Measurements from ENCODE around the gene DOCK7. TPM values are rescaled to one million over a fixed set of nuclear protein-coding genes. Genes with fewer than 3 reads are reported as not detected.
"Not testable (repeated sequence)": the region's sequence is repeated elsewhere in the genome, so short reads cannot be mapped to it uniquely, and the experiment has no call there.

DOCK7 gene
- 4.9 TPM for polyA plus RNA-seq

DNA sequence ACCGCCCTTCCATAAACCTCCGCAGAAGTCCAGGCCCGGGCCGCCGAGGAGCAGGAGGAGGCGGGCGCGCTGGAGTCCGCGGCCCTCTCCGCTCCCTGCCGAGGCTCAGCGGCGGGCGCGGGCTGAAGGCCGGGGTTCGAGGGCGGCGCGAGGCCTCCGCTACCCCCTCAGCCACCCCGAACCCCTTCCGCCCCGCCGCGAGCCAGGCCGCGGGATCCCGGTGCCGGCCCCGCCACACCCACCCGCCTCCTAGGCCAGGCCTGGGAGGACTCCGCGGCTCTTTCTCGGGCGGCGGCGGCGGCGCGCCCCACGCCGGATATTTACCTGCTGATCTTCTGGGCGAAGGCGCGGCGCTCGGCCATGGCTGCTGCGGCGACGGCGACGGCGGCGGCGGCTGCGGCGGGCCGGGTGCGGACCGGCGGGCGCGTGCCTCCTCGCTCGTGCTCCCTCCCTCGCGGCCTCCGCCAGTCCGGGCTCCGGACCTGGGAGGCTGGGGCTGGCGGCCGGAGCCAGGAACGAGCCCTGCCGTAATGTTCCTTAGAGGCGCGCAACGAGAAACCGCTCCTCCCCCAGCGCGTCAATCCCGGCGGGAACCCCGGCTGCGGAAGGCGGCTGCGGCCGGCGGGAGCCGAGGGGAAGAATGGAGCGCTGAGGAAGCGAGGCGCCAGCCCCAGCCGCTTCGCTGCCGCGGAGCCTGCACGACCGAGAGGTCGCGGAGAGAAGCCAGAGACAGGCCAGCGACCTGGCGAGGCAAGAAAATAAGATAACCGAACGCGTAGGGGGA, at the start of gene DOCK7:
TSS of gene DOCK7 (minus strand) at position 484 of the 784 bp plus-strand sequence. CDS start at position 362, 122 bp downstream.
- Mint-ChIP-seq H3K4me3 (peak within 1 kb of the TSS; percentile 97 to 98 (median 98)), H3K27ac (peak within 1 kb of the TSS; percentile 84 to 97 (median 95))

GRCh38 chr1:62735491-62736171, 47.4 kb upstream of the DOCK7 start:
- H3K36me3 Mint-ChIP-seq = no peaks in the 10 kb centered on the region
- H3K4me1 Mint-ChIP-seq = peaks cover under 1 to 7% (median 3%) of the 10 kb centered on the region in 3 donors
- no peak overlapping the region for H3K27ac Mint-ChIP-seq
- H3K4me3 Mint-ChIP-seq = no peak overlapping the region
- peaks cover 2% of the 10 kb centered on the region for H3K27me3 Mint-ChIP-seq
- peaks cover 0 to 3% (median 2%) of the 10 kb centered on the region in 3 donors for H3K9me3 Mint-ChIP-seq

More for the DNA sequence above, at the start of gene DOCK7:
- peaks cover 2% of the 10 kb centered on the region for H3K27me3 Mint-ChIP-seq
- H3K9me3 Mint-ChIP-seq = no peaks in the 10 kb centered on the region
- no peaks in the 10 kb centered on the region for H3K36me3 Mint-ChIP-seq
- peaks cover 6 to 27% (median 21%) of the 10 kb centered on the region in 3 donors for H3K4me1 Mint-ChIP-seq

GRCh38 chr1:62732331-62732730, 44.1 kb upstream of the DOCK7 start:
- no peaks in the 10 kb centered on the region for H3K9me3 Mint-ChIP-seq
- peaks cover 2% of the 10 kb centered on the region for H3K27me3 Mint-ChIP-seq
- no peaks in the 10 kb centered on the region for H3K4me1 Mint-ChIP-seq
- H3K27ac Mint-ChIP-seq = no peak overlapping the region
- H3K4me3 Mint-ChIP-seq = no peak overlapping the region
- H3K36me3 Mint-ChIP-seq = no peaks in the 10 kb centered on the region

GRCh38 chr1:62728963-62729362, 40.8 kb upstream of the DOCK7 start:
- H3K27ac Mint-ChIP-seq = no peak overlapping the region
- H3K9me3 Mint-ChIP-seq = no peaks in the 10 kb centered on the region
- H3K27me3 Mint-ChIP-seq = no peaks in the 10 kb centered on the region
- H3K4me3 Mint-ChIP-seq = no peak overlapping the region
- H3K36me3 Mint-ChIP-seq = no peaks in the 10 kb centered on the region
- peaks cover 3 to 12% (median 7%) of the 10 kb centered on the region in 3 donors for H3K4me1 Mint-ChIP-seq

- Mint-ChIP-seq H3K4me3 (no peak overlapping the region), H3K36me3 (no peaks in the 10 kb centered on the region), H3K9me3 (no peaks in the 10 kb centered on the region), H3K4me1 (peaks cover 3 to 14% (median 9%) of the 10 kb centered on the region in 3 donors), H3K27me3 (no peaks in the 10 kb centered on the region), H3K27ac (no peak overlapping the region)
Observed at GRCh38 chr1:62727656-62728407, 39.6 kb upstream of the DOCK7 start.

DNA sequence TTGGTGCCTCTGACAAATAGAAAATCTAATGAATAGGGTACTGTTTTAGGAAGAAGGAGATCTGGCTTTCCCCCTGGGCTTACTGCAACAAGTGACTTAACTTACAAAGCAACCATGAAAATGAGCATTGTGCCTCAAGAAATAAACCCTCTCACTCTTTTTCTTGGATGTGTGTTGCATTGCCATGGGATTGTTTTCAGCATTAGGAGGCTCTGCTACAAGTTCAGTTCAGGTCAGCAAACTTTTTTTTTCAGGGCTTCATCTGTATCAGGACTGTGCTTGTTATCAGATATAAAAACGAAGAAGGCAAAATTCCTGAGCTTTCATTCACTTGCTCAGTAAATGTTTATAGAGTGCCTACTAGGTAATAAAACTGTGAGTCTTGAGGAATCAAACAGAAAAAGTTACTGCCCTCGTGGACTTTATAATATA, 37.8 kb upstream of the DOCK7 start:
- peaks cover 3 to 19% (median 14%) of the 10 kb centered on the region in 3 donors for H3K4me1 Mint-ChIP-seq
- H3K36me3 Mint-ChIP-seq = no peaks in the 10 kb centered on the region
- H3K4me3 Mint-ChIP-seq = no peak overlapping the region
- no peak overlapping the region for H3K27ac Mint-ChIP-seq
- no peaks in the 10 kb centered on the region for H3K9me3 Mint-ChIP-seq
- H3K27me3 Mint-ChIP-seq = no peaks in the 10 kb centered on the region

DNA sequence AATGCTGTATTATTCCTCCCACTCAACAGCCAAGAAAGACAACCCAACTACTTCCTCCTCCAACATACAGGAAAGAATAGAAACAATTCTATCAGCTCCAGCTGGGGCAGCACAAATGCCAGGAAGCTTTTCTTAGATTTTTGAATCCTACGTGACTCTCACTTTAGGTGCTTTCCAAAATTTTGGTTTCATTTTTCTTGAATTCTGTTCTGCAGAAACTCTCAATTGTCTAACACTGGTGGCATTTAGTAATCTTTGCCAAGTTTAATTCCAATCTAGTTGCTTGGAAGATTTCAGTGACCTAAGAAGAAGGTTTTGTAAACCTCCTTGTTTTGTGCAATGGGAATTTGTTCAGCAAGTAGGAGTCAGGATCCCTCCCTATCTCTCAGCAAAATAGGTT, 37.1 kb upstream of the DOCK7 start:
- no peak overlapping the region for H3K4me3 Mint-ChIP-seq

GRCh38 chr1:62724430-62724829, 36.2 kb upstream of the DOCK7 start:
- Mint-ChIP-seq H3K27ac (no peak overlapping the region), H3K4me3 (no peak overlapping the region), H3K27me3 (no peaks in the 10 kb centered on the region), H3K9me3 (no peaks in the 10 kb centered on the region), H3K4me1 (peaks cover 3 to 19% (median 14%) of the 10 kb centered on the region in 3 donors), H3K36me3 (no peaks in the 10 kb centered on the region)

More for the DNA sequence above, 37.1 kb upstream of the DOCK7 start:
- H3K27me3 Mint-ChIP-seq = no peaks in the 10 kb centered on the region
- H3K4me1 Mint-ChIP-seq = peaks cover 3 to 19% (median 14%) of the 10 kb centered on the region in 3 donors
- H3K9me3 Mint-ChIP-seq = no peaks in the 10 kb centered on the region
- no peak overlapping the region for H3K27ac Mint-ChIP-seq
- H3K36me3 Mint-ChIP-seq = no peaks in the 10 kb centered on the region

- H3K9me3 Mint-ChIP-seq = no peaks in the 10 kb centered on the region
- no peak overlapping the region for H3K4me3 Mint-ChIP-seq
- H3K27me3 Mint-ChIP-seq = no peaks in the 10 kb centered on the region
- H3K27ac Mint-ChIP-seq = no peak overlapping the region
- H3K4me1 Mint-ChIP-seq = peaks cover 3 to 19% (median 14%) of the 10 kb centered on the region in 3 donors
- H3K36me3 Mint-ChIP-seq = no peaks in the 10 kb centered on the region
Observed at GRCh38 chr1:62723883-62724282, 35.7 kb upstream of the DOCK7 start.

- Mint-ChIP-seq H3K27ac (no peak overlapping the region), H3K9me3 (no peaks in the 10 kb centered on the region), H3K36me3 (no peaks in the 10 kb centered on the region), H3K27me3 (peaks cover 4% of the 10 kb centered on the region), H3K4me1 (peaks cover 3 to 19% (median 14%) of the 10 kb centered on the region in 3 donors), H3K4me3 (no peak overlapping the region)
Observed at GRCh38 chr1:62722796-62723195, 34.6 kb upstream of the DOCK7 start.

- Mint-ChIP-seq H3K36me3 (no peaks in the 10 kb centered on the region), H3K27ac (no peak overlapping the region), H3K9me3 (no peaks in the 10 kb centered on the region), H3K4me3 (no peak overlapping the region), H3K4me1 (peaks cover 3 to 19% (median 14%) of the 10 kb centered on the region in 3 donors), H3K27me3 (peaks cover 4% of the 10 kb centered on the region)
Observed at GRCh38 chr1:62720946-62721554, 32.9 kb upstream of the DOCK7 start.

DNA sequence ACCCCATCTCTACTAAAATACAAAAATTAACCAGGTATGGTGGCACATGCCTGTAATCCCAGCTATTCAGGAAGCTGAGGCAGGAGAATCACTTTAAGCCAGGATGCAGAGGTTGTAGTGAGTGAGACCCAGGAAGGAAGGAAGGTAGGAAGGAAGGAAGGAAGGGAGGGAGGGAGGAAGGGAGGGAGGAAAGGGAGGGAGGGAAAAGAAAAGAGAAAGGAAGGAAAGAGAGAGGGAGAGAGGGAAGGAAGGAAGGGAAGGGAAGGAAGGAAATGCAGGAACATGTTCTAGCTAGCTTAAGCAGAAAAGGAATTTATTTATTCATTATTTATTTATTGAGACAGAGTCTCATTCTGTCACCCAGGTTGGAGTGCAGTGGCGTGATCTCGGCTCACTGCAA, 30.2 kb upstream of the DOCK7 start:
- not testable (repeated sequence) for H3K27ac Mint-ChIP-seq, H3K4me1 Mint-ChIP-seq, H3K4me3 Mint-ChIP-seq, H3K36me3 Mint-ChIP-seq, H3K27me3 Mint-ChIP-seq, H3K9me3 Mint-ChIP-seq

DNA sequence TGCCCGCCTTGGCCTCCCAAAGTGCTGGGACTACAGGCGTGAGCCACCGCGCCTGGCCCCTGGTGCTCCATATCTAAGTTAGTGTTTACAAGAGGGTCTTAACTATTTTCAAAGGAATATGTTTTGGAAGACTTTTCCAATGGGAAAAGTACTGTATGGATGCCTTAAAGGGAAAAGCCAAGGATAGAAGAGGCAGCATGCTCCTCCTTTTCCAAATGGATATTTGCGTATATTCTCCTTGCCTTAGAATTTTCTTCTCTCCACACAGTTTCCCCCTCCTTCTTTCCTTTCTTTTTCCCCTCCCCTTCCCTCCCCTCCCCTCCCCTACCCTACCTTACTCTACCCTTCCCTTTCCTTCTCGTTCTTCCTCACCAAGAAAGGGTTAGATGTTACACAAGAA, 29.3 kb upstream of the DOCK7 start:
- peak overlapping the region in 1 of 4 donors; percentile 74 for H3K4me3 Mint-ChIP-seq
- no peaks in the 10 kb centered on the region for H3K9me3 Mint-ChIP-seq
- peaks cover 0 to 1% (median 1%) of the 10 kb centered on the region in 3 donors for H3K4me1 Mint-ChIP-seq
- no peak overlapping the region for H3K27ac Mint-ChIP-seq
- H3K27me3 Mint-ChIP-seq = peaks cover 4% of the 10 kb centered on the region
- H3K36me3 Mint-ChIP-seq = no peaks in the 10 kb centered on the region

DNA sequence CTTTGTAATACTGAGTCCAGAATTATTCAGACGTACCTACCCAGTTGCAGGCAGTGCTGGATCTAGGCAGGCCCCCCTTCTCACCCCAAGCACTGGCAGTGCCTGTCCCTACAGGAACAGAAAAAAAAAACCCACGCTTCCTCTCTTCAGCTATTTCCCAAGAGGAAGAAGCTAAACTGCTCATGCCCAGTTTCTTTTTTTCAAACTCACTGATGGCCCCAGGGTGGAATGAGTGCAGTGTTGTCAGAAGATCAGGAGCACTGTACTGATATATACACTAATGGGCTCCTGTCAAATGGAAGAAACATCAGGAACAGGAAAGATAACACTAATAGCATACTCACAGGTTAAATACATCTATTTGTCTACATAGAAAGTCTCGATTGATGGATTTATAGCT, 28.2 kb upstream of the DOCK7 start:
- no peaks in the 10 kb centered on the region for H3K36me3 Mint-ChIP-seq
- no peak overlapping the region for H3K27ac Mint-ChIP-seq
- H3K9me3 Mint-ChIP-seq = no peaks in the 10 kb centered on the region
- peaks cover 4% of the 10 kb centered on the region for H3K27me3 Mint-ChIP-seq
- H3K4me3 Mint-ChIP-seq = no peak overlapping the region
- no peaks in the 10 kb centered on the region for H3K4me1 Mint-ChIP-seq

All from IgD-negative memory B cell (primary cell).